ENCODE results near the gene B4GALT2.

Gene B4GALT2

DNA sequence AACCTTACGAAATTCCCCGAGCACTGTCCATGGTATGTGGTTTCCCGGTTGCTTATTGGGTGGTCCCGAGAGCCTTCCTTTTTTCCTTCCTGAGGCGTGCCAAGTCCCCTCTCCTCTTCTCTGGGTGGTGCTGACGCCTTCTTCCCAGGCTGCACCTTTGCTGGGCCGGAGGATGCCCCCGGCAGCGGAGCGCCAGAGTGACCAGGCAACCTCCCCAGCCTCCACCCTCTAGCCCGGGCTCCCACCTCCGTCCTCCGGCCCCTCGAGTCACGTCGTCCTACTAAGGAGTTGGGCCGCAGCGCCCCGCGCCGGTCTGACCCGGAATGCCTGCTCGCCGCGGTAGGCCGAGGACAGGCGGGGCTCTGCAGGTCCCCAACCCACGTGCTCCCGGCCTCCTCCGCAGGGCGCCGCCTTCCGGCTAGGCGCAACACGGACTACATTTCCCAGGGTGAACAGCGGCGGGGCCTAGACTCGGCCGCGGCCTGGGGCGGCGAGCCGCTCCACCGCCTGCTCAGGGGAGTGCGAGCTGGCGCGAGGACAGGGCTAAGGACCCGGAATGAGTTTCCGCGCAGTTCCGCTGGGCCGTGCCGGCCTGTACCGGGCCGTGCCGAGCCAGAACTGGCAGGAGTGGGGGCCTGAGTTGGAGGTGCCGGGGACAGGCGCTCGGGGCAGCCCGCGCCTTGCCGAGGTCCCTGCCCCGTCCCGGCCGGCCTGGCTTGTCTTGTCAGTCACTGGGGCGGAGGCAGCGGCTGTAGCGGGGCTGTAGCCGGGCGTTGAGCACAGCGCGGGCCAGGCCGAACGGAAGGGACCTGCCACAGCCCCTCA, 32.6 kb upstream of the B4GALT2 start, which contains the start of gene IPO13:
IPO13 (plus strand) TSS at position 715 of the 825 bp plus-strand sequence. CDS start 651 bp downstream, outside the sequence.
- DNase-seq (ENCODE audit: low read depth) = peak; percentile 97

GRCh38 chr1:43947061-43947873, 31.7 kb upstream of the B4GALT2 start:
- no peak for DNase-seq (ENCODE audit: low read depth)

DNA sequence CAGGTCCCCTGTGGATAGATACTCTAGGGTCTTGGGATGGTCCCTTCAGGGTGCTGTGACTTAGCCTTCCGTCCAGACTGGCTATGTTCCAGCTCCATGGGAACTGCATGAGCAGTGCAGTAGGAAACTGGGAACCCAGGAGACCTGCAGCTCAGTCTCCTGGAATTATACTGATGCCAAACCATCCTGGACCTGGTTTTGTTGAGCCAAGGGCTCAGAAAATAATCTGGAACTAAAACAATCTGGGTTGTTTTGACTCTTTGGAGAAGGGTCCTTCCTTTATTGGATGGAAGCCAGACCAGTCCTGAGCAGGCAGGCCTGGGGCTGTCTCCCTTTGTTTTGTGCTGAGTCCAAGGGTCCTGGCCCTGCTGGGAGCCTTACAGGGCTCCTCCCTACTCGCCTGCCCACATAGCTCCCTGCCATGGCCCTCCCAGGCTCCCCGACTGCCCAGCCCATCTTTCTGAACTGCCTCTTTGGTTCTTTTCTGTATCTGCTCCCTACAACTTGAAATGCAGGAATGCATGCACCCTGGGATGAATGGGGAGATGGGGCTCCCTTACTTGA, 31.1 kb upstream of the B4GALT2 start:
- no peak for DNase-seq (ENCODE audit: low read depth)

DNA sequence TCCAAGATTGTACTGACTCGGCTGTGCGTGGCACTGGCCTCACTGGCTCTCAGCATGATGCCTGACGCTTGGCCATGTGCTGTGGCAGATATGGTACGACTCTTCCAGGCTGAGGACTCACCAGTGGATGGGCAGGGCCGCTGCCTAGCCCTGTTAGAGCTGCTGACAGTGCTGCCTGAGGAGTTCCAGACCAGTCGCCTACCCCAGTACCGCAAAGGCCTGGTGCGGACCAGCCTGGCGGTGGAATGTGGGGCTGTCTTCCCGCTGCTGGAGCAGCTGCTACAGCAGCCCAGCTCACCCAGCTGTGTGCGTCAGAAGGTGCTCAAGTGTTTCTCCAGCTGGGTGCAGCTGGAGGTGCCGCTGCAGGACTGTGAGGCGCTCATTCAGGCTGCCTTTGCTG, 29.3 kb upstream of the B4GALT2 start:
- DNase-seq (ENCODE audit: low read depth) = no peak

DNA sequence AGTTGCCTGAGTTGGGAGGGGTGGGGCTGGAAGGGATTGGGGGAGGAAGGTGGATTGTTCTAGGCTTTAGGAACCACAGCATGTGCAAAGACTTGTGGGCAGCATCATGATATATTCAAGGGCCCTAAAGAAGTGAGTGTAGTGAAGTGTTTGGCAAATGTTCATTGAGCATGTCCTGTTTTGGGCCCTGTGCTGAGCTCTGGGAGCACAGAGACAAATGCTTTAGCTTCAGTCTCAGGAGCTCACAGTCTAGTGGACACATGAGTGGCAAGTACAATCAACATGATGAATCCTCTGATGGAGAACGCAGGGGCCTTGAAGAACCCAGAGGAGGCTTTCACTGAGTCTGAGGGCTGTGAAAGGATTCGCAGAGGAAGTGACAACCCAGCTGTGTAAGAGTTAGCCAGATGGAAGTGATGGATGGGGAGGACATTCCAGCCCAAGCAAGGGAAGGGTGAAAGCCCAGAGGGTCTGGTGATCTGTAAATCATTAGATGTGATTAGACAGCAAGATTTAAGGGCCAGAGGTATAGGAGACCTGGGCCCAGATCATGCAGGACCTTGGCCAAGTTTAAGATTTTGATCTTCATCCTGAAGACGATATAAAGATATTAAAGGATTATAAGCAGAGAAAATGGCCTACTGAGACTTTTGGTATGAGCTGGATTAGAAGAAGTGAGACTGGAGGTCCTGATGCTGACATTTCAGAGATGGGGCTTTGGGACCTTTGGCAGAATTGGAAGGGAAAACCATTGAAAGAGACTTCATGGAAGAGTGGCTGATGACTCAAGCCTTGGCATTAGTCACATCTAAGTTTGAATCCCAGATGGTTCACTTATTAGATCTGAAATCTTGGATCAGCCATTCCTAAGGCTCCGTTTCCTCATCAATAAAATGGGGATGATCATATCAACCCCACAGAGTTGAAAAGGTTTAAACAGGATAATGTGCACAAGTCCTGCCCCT, 27.7 kb upstream of the B4GALT2 start:
- peak; percentile 58 for DNase-seq (ENCODE audit: low read depth)

DNA sequence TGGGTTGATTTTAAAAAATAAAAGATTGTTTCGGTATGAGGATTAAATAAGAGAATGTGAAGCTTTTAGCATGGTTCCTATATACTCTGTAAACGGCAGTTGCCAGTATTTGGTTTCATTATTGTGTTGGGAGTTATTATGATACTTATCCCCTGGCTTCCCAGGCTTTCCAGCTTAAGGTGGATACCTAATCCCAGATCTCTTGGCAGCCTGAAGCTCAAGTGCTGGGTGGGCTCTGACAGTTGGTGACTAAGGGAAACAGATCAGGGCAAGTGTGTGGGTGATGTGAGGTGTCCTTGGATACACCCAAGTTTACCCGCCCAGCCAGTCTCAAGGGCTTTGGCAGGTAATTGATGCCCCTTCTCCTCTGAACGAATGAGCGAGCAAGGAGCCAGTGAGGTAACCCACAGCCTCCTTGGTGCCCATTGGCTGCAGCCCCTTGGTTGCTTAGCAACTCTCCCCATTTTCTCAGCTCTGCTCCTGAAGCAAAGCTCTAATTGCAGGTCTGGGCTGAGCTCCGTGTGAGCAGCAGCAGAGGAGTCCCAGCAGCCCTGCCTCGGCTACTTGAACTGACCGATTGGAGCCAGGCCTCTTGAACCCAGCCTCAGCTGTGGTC, 26.2 kb upstream of the B4GALT2 start:
- no peak for DNase-seq (ENCODE audit: low read depth)

GRCh38 chr1:43953361-43953760, 25.6 kb upstream of the B4GALT2 start:
- no peak for DNase-seq (ENCODE audit: low read depth)

GRCh38 chr1:43954036-43954435, 25.0 kb upstream of the B4GALT2 start:
- no peak for DNase-seq (ENCODE audit: low read depth)

GRCh38 chr1:43956234-43956633, 22.8 kb upstream of the B4GALT2 start:
- DNase-seq (ENCODE audit: low read depth) = no peak

- DNase-seq (ENCODE audit: low read depth) = no peak
Observed at GRCh38 chr1:43957407-43958040, 21.5 kb upstream of the B4GALT2 start.

GRCh38 chr1:43958351-43959255, 20.4 kb upstream of the B4GALT2 start:
- DNase-seq (ENCODE audit: low read depth) = no peak

GRCh38 chr1:43960798-43961197, 18.2 kb upstream of the B4GALT2 start:
- DNase-seq (ENCODE audit: low read depth) = no peak

DNA sequence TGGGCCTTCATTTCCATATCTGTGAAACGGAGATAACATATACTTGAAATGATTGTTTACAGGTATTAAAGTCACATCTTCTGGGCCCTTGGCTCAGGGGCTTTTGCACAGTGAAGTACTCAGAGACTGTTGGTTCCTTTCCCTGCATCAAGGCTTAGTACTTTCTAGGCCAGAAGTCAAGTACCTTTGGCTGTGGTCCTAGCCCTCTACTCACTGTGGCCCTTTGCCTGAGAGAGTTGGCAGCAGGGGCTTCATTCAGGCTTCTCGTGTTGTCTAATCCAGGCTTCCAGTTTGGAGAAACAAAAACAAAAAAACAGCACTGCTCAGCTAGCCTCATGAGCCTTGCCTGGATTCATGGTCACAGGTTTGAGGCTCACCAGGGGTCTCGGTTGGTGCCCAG, 17.3 kb upstream of the B4GALT2 start:
- no peak for DNase-seq (ENCODE audit: low read depth)

GRCh38 chr1:43962324-43962723, 16.7 kb upstream of the B4GALT2 start:
- DNase-seq (ENCODE audit: low read depth) = no peak

GRCh38 chr1:43963006-43963405, 16.0 kb upstream of the B4GALT2 start:
- no peak for DNase-seq (ENCODE audit: low read depth)

- DNase-seq (ENCODE audit: low read depth) = no peak
Observed at GRCh38 chr1:43963890-43964289, 15.1 kb upstream of the B4GALT2 start.

GRCh38 chr1:43965316-43965715, 13.7 kb upstream of the B4GALT2 start:
- DNase-seq (ENCODE audit: low read depth) = no peak

DNA sequence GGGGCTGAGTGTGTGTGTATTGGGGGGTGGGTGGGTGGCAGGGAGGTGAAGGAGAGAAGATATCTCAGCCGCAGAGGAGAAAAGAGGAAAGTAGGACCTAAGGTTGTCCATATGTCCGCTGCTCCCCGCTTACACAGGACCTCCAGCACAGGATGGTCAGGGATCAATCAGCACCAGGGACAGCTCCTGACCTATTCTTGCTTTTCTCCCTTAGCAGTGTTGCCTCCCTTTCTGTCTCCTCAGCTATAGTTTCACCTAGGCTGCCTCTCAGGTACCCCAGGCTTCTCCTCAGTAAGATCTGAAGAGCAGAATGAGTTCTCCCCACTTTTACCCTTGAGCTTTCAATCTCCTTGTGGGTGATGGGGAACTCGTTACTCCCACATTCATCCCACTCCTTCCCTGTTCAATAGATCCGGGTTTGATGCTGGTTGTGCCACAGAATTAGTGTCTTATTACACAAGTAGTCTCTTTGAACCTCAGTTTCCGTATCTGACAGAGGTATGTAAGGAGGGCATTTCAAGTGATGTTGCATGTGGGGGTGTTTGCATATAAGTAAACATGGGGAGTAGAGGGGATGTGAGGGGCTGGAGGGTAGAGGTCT, 10.6 kb upstream of the B4GALT2 start:
- DNase-seq (ENCODE audit: low read depth) = peak; percentile 51

- DNase-seq (ENCODE audit: low read depth) = no peak
Observed at GRCh38 chr1:43969416-43969745, 9.6 kb upstream of the B4GALT2 start.
